DOHH2 (cell line): ENCODE data around the gene EIPR1.

Experiments
- H3F3A ChIP-seq: fragments of 200-600 bp; sonication (generic), shearing (Covaris generic); 2 replicates; pipeline ENCODE4 v1.6.0; 2016; ENCODE audit warnings: antibody characterized with exemption, mild to moderate bottlenecking; ENCODE audit not compliant: control insufficient read depth, insufficient read depth
- H3K27ac ChIP-seq: fragments of 200-600 bp; sonication (generic); 2 replicates; pipeline ENCODE4 v1.5.1; 2014; ENCODE audit warnings: low read depth, mild to moderate bottlenecking, low read length, moderate library complexity
- H3K27me3 ChIP-seq: fragments of 200-600 bp; sonication (generic); 2 replicates; pipeline ENCODE4 v1.6.1; 2014; ENCODE audit warnings: mild to moderate bottlenecking, low read length, mixed read lengths; ENCODE audit not compliant: control insufficient read depth
- H3K36me3 ChIP-seq: fragments of 200-600 bp; sonication (generic); 2 replicates; pipeline ENCODE4 v1.6.1; 2014; ENCODE audit warnings: mild to moderate bottlenecking, low read length, moderate library complexity, mixed read lengths; ENCODE audit not compliant: control insufficient read depth
- H3K4me1 ChIP-seq: fragments of 200-600 bp; sonication (generic); 2 replicates; pipeline ENCODE4 v1.6.1; 2014; ENCODE audit warnings: mild to moderate bottlenecking, low read length, mixed read lengths; ENCODE audit not compliant: control insufficient read depth
- H3K4me2 ChIP-seq: fragments of 200-600 bp; sonication (generic); 2 replicates; pipeline ENCODE4 v1.6.0; 2014; ENCODE audit warnings: mild to moderate bottlenecking, low read length, moderate library complexity
- H3K4me3 ChIP-seq: fragments of 200-600 bp; sonication (generic); 2 replicates; pipeline ENCODE4 v1.5.1; 2014; ENCODE audit warnings: mild to moderate bottlenecking, low read length, mixed read lengths
- H3K79me2 ChIP-seq: fragments of 200-600 bp; sonication (generic); 2 replicates; pipeline ENCODE4 v1.6.1; 2014; ENCODE audit warnings: mild to moderate bottlenecking, low read length, mixed read lengths; ENCODE audit not compliant: control insufficient read depth
- H3K9me2 ChIP-seq: fragments of 200-600 bp; sonication (generic); replicated peaks from 2 replicates; pipeline ENCODE4 v1.6.1; 2014; ENCODE audit warnings: mild to moderate bottlenecking, low read length, mixed read lengths; ENCODE audit not compliant: control insufficient read depth
- H3K9me3 ChIP-seq: fragments of 200-600 bp; sonication (generic); 2 replicates; pipeline ENCODE4 v1.6.1; 2014; ENCODE audit warnings: antibody characterized with exemption, low read length, mixed read lengths; ENCODE audit not compliant: control insufficient read depth, insufficient read depth
- H4K20me1 ChIP-seq: fragments of 200-600 bp; sonication (generic); 2 replicates; pipeline ENCODE4 v1.6.0; 2014; ENCODE audit warnings: low read depth, mild to moderate bottlenecking, antibody characterized with exemption, low read length, moderate library complexity; ENCODE audit not compliant: control insufficient read depth, insufficient read depth
- CTCF ChIP-seq: fragments of 200-600 bp; sonication (generic); IDR thresholded peaks from one replicate; pipeline ENCODE4 v1.5.1; 2014; ENCODE audit warnings: antibody characterized with exemption, mild to moderate bottlenecking, low read depth, low read length; ENCODE audit not compliant: poor library complexity, severe bottlenecking
- EZH2phosphoT487 ChIP-seq: fragments of 200-600 bp; sonication (generic); IDR thresholded peaks from 2 replicates; pipeline ENCODE4 v1.6.1; 2017; ENCODE audit warnings: borderline replicate concordance, mild to moderate bottlenecking, antibody characterized with exemption, low read length, moderate library complexity, mixed read lengths

The EIPR1 gene

GRCh38 chr2:3253913-3254441, 123.6 kb downstream of the EIPR1 start:
- H4K20me1 ChIP-seq = no peaks in the 10 kb centered on the region
- H3K4me3 ChIP-seq = no peak overlapping the region
- H3K27me3 ChIP-seq = no peaks in the 10 kb centered on the region
- H3K9me3 ChIP-seq = peaks cover 10% of the 10 kb centered on the region; the same call in 1 of the 2 replicates
- no peaks in the 10 kb centered on the region for H3F3A ChIP-seq
- peaks cover 21% of the 10 kb centered on the region for H3K36me3 ChIP-seq
- no peak overlapping the region for H3K27ac ChIP-seq
- H3K79me2 ChIP-seq = no peaks in the 10 kb centered on the region
- peaks cover 8% of the 10 kb centered on the region for H3K4me1 ChIP-seq
- TF ChIP-seq EZH2phosphoT487 (no peak), CTCF (no peak)
- no peaks in the 10 kb centered on the region for H3K9me2 ChIP-seq
- no peak overlapping the region for H3K4me2 ChIP-seq

- Histone ChIP-seq H4K20me1 (no peaks in the 10 kb centered on the region), H3K4me1 (peaks cover 8% of the 10 kb centered on the region), H3K27ac (no peak overlapping the region), H3K27me3 (no peaks in the 10 kb centered on the region), H3K36me3 (peaks cover 12% of the 10 kb centered on the region), H3K4me3 (no peak overlapping the region), H3K9me2 (no peaks in the 10 kb centered on the region), H3F3A (no peaks in the 10 kb centered on the region), H3K4me2 (no peak overlapping the region), H3K9me3 (peaks cover 12% of the 10 kb centered on the region; the same call in 1 of the 2 replicates), H3K79me2 (no peaks in the 10 kb centered on the region)
- no peak for TF ChIP-seq EZH2phosphoT487
- no peak for TF ChIP-seq CTCF
Measured at GRCh38 chr2:3251946-3252345, 125.7 kb downstream of the EIPR1 start.

GRCh38 chr2:3249476-3249962, 128.1 kb downstream of the EIPR1 start:
- no peaks in the 10 kb centered on the region for H3K79me2 ChIP-seq
- no peaks in the 10 kb centered on the region for H3K9me2 ChIP-seq
- no peak overlapping the region for H3K4me3 ChIP-seq
- no peaks in the 10 kb centered on the region for H3F3A ChIP-seq
- H4K20me1 ChIP-seq = no peaks in the 10 kb centered on the region
- H3K4me2 ChIP-seq = no peak overlapping the region
- no peak for TF ChIP-seq EZH2phosphoT487
- TF ChIP-seq CTCF = no peak
- H3K36me3 ChIP-seq = peaks cover 10% of the 10 kb centered on the region
- no peak overlapping the region for H3K27ac ChIP-seq
- H3K9me3 ChIP-seq = peaks cover 12% of the 10 kb centered on the region; the same call in 1 of the 2 replicates
- H3K4me1 ChIP-seq = peaks cover 3% of the 10 kb centered on the region
- H3K27me3 ChIP-seq = no peaks in the 10 kb centered on the region
